Measurements from ENCODE around the gene SIPA1L3.

Gene SIPA1L3

GRCh38 chr19:37948362-37948761 is 41.4 kb downstream of the SIPA1L3 start:
- no peak for DNase-seq (ENCODE audit: low spot score)

- DNase-seq (ENCODE audit: low spot score), result no peak
These were observed 43.6 kb downstream of the SIPA1L3 start for GRCh38 chr19:37950471-37951175.

GRCh38 chr19:37951816-37952210 is 44.8 kb downstream of the SIPA1L3 start:
- no peak for DNase-seq (ENCODE audit: low spot score)

DNA sequence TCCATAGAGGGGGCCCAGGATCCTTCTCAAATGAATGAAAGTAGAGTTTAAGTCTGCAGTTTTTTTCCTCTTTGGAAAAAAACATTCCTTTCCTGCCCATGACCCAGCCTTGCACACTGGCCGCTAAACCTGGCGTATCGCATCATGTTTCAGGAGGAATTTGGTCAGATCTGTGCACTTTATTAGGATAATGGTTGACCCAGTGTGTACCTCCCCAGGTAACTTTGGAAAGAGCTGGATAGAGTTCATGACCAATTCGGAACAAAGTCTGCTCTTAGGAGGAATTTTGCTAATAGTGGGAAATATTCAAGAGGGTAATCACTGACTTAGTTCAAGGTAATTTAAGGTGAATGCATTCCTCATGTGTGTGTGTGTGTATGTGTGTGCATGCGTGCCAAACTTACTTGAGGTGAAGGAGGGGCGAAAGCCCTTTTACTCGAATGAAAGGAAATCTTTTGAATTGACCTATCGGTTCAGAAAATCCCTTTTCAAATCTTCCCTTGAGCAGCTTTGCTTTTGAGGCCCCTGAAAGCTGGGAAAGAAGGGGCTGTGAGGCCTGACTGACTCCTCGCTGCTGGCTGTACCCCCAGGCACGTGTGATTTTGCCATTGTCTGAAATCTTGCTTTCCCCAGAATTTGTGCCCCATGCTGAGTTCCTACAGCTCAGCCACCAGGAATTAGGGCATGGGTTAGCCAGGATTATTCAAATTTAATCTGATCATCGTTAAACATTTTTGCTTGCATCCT is 46.3 kb downstream of the SIPA1L3 start:
- no peak for DNase-seq (ENCODE audit: low spot score)

DNA sequence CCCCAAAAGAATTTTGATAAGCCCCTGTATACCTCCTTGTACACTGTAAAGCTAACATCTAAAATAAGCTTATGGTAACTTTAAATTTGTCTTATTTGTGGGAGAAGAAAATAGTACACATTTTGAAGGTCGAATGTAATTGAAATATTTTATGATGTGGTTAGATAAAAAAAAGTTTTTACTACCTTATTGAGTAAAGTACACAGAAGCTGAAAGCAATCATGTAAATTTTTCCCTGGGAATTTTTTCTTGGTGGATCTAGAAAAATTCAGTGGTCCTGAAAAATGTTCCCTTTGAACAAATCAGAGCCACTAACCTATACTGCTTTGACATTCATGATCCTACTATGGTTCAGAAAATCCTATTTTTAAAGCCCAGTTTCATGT is 46.9 kb downstream of the SIPA1L3 start:
- DNase-seq (ENCODE audit: low spot score), result no peak

DNA sequence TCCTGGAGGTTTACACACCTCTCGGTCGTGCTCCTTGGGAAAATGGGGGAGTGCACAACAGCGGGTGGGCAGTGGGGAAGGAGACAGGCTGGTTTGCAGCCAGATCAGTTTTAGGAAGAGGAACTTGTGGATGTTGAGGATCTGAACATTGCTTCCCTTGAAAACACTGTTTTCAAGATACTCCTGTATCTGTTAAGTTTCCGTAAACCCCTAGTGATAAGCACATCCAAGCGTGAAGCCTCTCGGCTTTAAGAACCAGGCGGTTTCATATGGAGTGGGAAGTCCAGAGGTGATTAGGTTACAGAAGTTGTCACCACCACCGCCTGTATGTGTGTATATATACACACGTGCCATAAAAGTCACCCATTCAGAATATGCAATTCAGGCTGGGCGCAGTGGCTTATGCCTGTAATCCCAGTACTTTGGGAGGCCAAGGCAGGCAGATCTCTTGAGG is 47.4 kb downstream of the SIPA1L3 start:
- no peak for DNase-seq (ENCODE audit: low spot score)

- DNase-seq (ENCODE audit: low spot score), result no peak
These were observed 49.0 kb downstream of the SIPA1L3 start for GRCh38 chr19:37955986-37956385.

DNA sequence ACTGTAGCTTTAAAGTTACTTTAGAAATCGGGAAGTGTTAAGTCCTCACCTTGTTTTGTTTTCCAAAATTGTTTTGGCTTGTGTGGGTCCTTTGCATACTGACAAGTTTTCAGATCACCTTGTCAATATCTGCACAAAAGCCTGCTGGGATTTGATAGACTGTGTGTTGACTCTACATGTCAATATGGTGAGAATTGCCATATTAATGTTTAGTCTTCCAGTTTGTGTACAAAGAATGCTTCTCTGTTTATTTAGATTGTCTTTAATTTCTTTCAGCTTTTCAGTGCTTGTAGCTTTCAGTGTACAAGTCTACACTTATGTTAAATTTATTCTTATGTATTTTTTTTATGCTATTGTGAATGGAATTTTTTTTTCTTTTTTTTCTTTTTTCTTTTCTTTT is 50.2 kb downstream of the SIPA1L3 start:
- no peak for DNase-seq (ENCODE audit: low spot score)

GRCh38 chr19:37959665-37960114 is 52.7 kb downstream of the SIPA1L3 start:
- no peak for DNase-seq (ENCODE audit: low spot score)

DNA sequence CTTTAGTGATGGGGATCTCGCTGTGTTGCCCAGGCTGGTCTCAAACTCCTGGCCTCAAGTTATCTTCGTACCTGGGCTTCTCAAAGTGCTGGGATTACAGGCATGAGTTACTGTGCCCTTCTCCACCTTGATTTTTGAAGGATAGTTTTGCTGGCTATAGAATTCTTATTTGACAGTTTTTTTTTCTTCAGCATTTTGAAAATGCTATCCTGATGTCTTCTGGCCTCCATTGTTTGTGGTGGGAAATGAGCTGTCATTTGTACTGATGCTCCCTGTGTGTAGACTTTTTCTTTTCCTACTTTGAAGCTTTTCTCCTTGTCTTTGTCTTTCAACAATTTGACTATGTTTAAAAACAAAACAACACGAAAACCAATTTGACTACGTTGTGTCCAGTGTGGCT is 54.2 kb downstream of the SIPA1L3 start:
- DNase-seq (ENCODE audit: low spot score), result no peak

- DNase-seq (ENCODE audit: low spot score), result no peak
These were observed 56.4 kb downstream of the SIPA1L3 start for GRCh38 chr19:37963190-37963936.

GRCh38 chr19:37964109-37964508 is 57.1 kb downstream of the SIPA1L3 start:
- no peak for DNase-seq (ENCODE audit: low spot score)

- DNase-seq (ENCODE audit: low spot score), result no peak
These were observed 59.2 kb downstream of the SIPA1L3 start for GRCh38 chr19:37966211-37966661.

- no peak for DNase-seq (ENCODE audit: low spot score)
These were observed 59.7 kb downstream of the SIPA1L3 start for GRCh38 chr19:37966662-37967231.

GRCh38 chr19:37969695-37970094 is 62.7 kb downstream of the SIPA1L3 start:
- no peak for DNase-seq (ENCODE audit: low spot score)

DNA sequence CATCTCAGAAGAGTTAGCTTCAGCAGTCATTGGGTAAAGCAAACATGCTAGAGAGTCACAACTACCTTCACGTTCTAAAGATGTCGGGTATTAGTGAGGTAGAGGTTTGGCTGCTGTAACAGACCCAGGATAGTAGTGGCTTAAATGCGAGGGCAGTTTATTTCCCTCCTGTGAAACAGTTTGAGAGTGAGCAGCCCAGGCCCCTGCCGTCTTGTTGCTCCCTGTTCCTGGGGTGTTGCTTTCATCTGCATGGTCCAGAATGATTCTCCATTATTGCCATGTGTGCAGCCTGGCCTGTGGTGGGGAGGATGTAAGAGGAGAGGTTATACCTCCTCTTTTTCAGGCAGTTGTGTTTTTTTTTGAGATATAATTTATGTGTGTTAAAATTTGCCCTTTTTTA is 63.7 kb downstream of the SIPA1L3 start:
- no peak for DNase-seq (ENCODE audit: low spot score)

- no peak for DNase-seq (ENCODE audit: low spot score)
These were observed 65.8 kb downstream of the SIPA1L3 start for GRCh38 chr19:37972803-37973202.

DNA sequence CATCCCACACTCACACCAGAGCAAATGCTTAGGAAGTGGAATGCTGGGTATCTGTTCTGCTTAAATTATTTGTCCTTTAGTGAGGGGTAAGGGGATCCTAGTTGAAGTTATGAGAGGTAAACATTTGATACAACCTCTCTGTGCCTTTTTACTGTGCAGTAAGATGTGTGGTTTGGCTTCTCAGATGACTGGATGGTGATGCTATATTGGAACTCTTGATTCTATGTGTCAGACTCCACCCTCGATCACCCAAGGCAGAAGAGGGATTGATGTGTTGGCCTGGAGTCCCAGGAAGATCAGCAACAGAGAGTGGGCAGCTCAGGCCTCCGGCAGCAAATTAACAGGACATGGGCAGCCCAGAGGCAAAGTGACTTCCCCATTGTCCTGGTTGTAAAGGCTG is 66.7 kb downstream of the SIPA1L3 start:
- no peak for DNase-seq (ENCODE audit: low spot score)

GRCh38 chr19:37975071-37975470 is 68.1 kb downstream of the SIPA1L3 start:
- no peak for DNase-seq (ENCODE audit: low spot score)

DNA sequence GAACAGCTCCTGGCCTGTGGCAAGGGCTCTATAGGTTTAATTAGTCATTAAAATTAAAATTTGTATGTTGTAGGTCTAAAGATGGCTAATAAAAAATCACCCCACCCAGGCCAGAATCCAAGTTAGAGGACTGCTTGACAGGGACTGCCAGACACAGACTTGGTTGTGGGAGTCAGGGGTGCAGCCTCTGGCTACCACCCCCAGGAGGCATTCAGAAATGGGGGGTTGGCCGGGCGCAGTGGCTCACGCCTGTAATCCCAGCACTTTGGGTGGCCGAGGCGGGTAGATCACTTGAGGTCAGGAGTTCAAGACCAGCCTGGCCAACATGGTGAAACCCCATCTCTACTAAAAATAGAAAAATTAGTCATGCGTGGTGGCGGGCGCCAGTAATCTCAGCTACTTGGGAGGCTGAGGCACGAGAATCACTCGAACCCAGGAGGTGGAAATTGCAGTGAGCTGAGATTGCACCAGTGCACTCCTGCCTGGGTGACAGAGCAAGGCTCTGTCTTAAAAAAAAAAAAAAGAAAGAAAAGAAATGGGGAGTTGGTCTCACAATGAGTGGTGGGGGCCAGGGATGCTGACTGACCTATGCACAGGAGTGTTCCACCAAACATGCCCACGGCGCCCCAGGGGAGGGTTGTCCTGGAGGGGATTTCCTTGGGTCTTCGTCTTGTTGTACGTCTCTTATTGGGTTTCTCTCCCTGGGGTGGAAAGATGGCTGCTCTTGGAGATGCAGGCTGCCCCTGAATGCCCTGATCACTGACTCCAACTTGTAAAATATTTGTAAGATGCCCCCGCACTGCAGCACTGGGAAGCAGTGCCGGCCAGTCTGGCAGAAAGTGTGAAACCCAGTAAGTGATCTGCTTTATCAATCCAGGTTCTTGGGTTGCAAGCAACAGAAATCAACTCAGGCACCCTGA is 68.8 kb downstream of the SIPA1L3 start:
- no peak for DNase-seq (ENCODE audit: low spot score)

GRCh38 chr19:37977391-37977790 is 70.4 kb downstream of the SIPA1L3 start:
- no peak for DNase-seq (ENCODE audit: low spot score)
